Measurements from ENCODE around the gene FAM184B. TPM values are rescaled to one million over a fixed set of nuclear protein-coding genes. Genes with fewer than 3 reads are reported as not detected.

FAM184B gene
- not detected in 2 replicates for total RNA-seq

GRCh38 chr4:17781300-17782287 lies at the start of gene FAM184B:
FAM184B (minus strand) TSS chr4:17781621; CDS start chr4:17781299, 322 bp downstream.

GRCh38 chr4:17810260-17811077 lies 29.0 kb upstream of the FAM184B start, which contains the start of the genes DCAF16 and NCAPG:
DCAF16 (minus strand) TSS chr4:17810757; CDS start chr4:17804141, 6,616 bp downstream.
NCAPG (plus strand) TSS chr4:17810979; CDS start chr4:17811078, 99 bp downstream.

GRCh38 chr4:17614416-17615299 lies 166.8 kb downstream of the FAM184B start, which contains the start of gene MED28:
MED28 (plus strand) TSS chr4:17614641; CDS start chr4:17614655, 14 bp downstream.

Other genes starting within 250 kb of the FAM184B start
- gene LAP3, start 204.4 kb downstream of the FAM184B start, total RNA-seq: 48.7 and 61.5 TPM in 2 replicates
- 4.5 and 5.6 TPM in 2 replicates for gene MED28, start 167.0 kb downstream of the FAM184B start, total RNA-seq
- gene DCAF16, start 29.1 kb upstream of the FAM184B start, total RNA-seq: 12.4 and 12.5 TPM in 2 replicates
- 27.1 and 30.4 TPM in 2 replicates for gene NCAPG, start 29.4 kb upstream of the FAM184B start, total RNA-seq
- 9.6 and 13.3 TPM in 2 replicates for gene LCORL, start 240.1 kb upstream of the FAM184B start, total RNA-seq